GM23338 (cell line): ENCODE results near the gene GPC2.

Experiments
- CREB1 ChIP-seq: fragments of 250-450 bp; sonication (Bioruptor Pico); IDR thresholded peaks from 2 replicates; pipeline ENCODE4 v1.5.0; 2020; ENCODE audit warnings: low read depth, mild to moderate bottlenecking, moderate library complexity
- CTCF ChIP-seq, 2 experiments: fragments of 200-600 bp in 1 of 2; sonication (generic) in 1 of 2; conservative IDR thresholded peaks; 2 replicates each; pipeline versions ENCODE4 v1.5.1 to v1.6.1; 2016 to 2017; ENCODE audit warnings: antibody characterized with exemption in 2 of 2, low read depth in 2 of 2, mild to moderate bottlenecking in 2 of 2, moderate library complexity in 1 of 2
- ETS1 ChIP-seq: IDR thresholded peaks from 2 replicates; pipeline ENCODE4 v1.6.1; 2016; ENCODE audit warnings: antibody characterized with exemption
- EZH2 ChIP-seq: fragments of 200-600 bp; sonication (generic); IDR thresholded peaks from one replicate; pipeline ENCODE4 v1.8.0; 2017; ENCODE audit warnings: antibody characterized with exemption, mild to moderate bottlenecking, low read depth; ENCODE audit not compliant: unreplicated experiment
- EZH2phosphoT487 ChIP-seq: fragments of 200-600 bp; sonication (generic); IDR thresholded peaks from one replicate; pipeline ENCODE4 v1.8.1; 2018; ENCODE audit warnings: antibody characterized with exemption; ENCODE audit not compliant: unreplicated experiment
- JUNB ChIP-seq: IDR thresholded peaks from one replicate; pipeline ENCODE4 v1.6.1; 2016; ENCODE audit warnings: antibody characterized with exemption; ENCODE audit not compliant: unreplicated experiment
- NANOG ChIP-seq: IDR thresholded peaks from 2 replicates; pipeline ENCODE4 v1.6.1; 2016; ENCODE audit warnings: antibody characterized with exemption, borderline replicate concordance
- POLR2AphosphoS5 ChIP-seq: IDR thresholded peaks from 2 replicates; pipeline ENCODE4 v1.6.1; 2016; ENCODE audit warnings: antibody characterized with exemption, low read depth
- REST ChIP-seq: IDR thresholded peaks from one replicate; pipeline ENCODE4 v1.6.1; 2018; ENCODE audit warnings: antibody characterized with exemption; ENCODE audit not compliant: unreplicated experiment
- STAT1 ChIP-seq: IDR thresholded peaks from one replicate; pipeline ENCODE4 v1.6.1; 2016; ENCODE audit warnings: antibody characterized with exemption; ENCODE audit not compliant: unreplicated experiment
- ZNF114 ChIP-seq: fragments of 250-450 bp; sonication (Bioruptor Pico); IDR thresholded peaks from 2 replicates; pipeline ENCODE4 v1.5.0; 2020; ENCODE audit warnings: mild to moderate bottlenecking, moderate library complexity

- no peak for TF ChIP-seq CTCF (conservative IDR thresholded peaks at IDR 0.05; ENCODE audit: low read depth in 2 of 2)
- no peak for TF ChIP-seq EZH2
- no peak for TF ChIP-seq JUNB
- no peak for TF ChIP-seq EZH2phosphoT487
- no peak for TF ChIP-seq POLR2AphosphoS5
- TF ChIP-seq ZNF114 (CRISPR knock-in tag) = no peak
- TF ChIP-seq STAT1 = no peak
- no peak for TF ChIP-seq ETS1
- no peak for TF ChIP-seq REST
- no peak for TF ChIP-seq CREB1 (CRISPR knock-in tag)
- TF ChIP-seq NANOG = no peak
Measured at GRCh38 chr7:100170101-100170897, 6.9 kb downstream of the GPC2 start.
